Small intestine (tissue), 7 donors: ENCODE results near the gene C1QTNF6. TPM values are rescaled to one million over a fixed set of nuclear protein-coding genes. Genes with fewer than 3 reads are reported as not detected.

ENCODE experiments used
- DNase-seq, 2 donors: peaks; one replicate each; pipeline versions ENCODE4 v3.0.0 to v3.0.0-alpha.2; 2013
- FAIRE-seq: peaks from 2 replicates; lab custom pipeline; 2012; peaks lifted over from hg19 to GRCh38; lab: Jason Lieb, UNC
- H3K27ac ChIP-seq, 3 donors: one replicate each; pipeline ENCODE4 v1.5.1; 2013; ENCODE audit warnings: low read length in 2 of 3, mild to moderate bottlenecking in 2 of 3, control low read depth in 1 of 3, inconsistent platforms in 1 of 3, low read depth in 1 of 3, moderate library complexity in 1 of 3
- H3K27me3 ChIP-seq, 3 donors: one replicate each; pipeline ENCODE4 v1.6.1; 2013; ENCODE audit warnings: low read length in 3 of 3, inconsistent platforms in 1 of 3; ENCODE audit not compliant: control insufficient read depth in 3 of 3, insufficient read depth in 3 of 3
- H3K36me3 ChIP-seq, 3 donors: one replicate each; pipeline ENCODE4 v1.6.1; 2013; ENCODE audit warnings: low read length in 3 of 3, inconsistent platforms in 1 of 3, low read depth in 1 of 3, mild to moderate bottlenecking in 1 of 3, moderate library complexity in 1 of 3; ENCODE audit not compliant: control insufficient read depth in 3 of 3, insufficient read depth in 2 of 3
- H3K4me1 ChIP-seq, 3 donors: one replicate each; pipeline ENCODE4 v1.6.1; 2013; ENCODE audit warnings: low read length in 2 of 3, inconsistent platforms in 1 of 3, low read depth in 1 of 3, mild to moderate bottlenecking in 1 of 3, moderate library complexity in 1 of 3; ENCODE audit not compliant: control insufficient read depth in 3 of 3, insufficient read depth in 2 of 3
- H3K4me3 ChIP-seq, 3 donors: one replicate each; pipeline ENCODE4 v1.5.1; 2013; ENCODE audit warnings: low read length in 3 of 3, control low read depth in 1 of 3, inconsistent platforms in 1 of 3, low read depth in 1 of 3, mild to moderate bottlenecking in 1 of 3, moderate library complexity in 1 of 3
- H3K9me3 ChIP-seq, 2 donors: one replicate each; pipeline ENCODE4 v1.6.1; 2013; ENCODE audit warnings: low read depth in 1 of 2, low read length in 1 of 2; ENCODE audit not compliant: control insufficient read depth in 2 of 2, insufficient read depth in 1 of 2
- WGBS, 3 donors: extraction: QIAGEN DNeasy Blood & Tissue Kit; methylation state at CpG; one replicate each; pipeline ENCODE4 v1.1.7; 2013; 5-methylcytosine and 5-hydroxymethylcytosine counted together
- polyA plus RNA-seq, 4 donors: library from polyadenylated mRNA; stranded (reverse) in 3 of 4; unstranded in 1 of 4; fragments of 200-250 nt in 3 of 4; fragments of 120-200 nt in 1 of 4; gene quantifications; one replicate each; pipeline versions ENCODE4 v1.2.1 to v1.2.3, GENCODE V29; 2013
- donor health status: healthy with polysubstance abuse.
- donor health status: control.
- donor health status: control.
- donor health status: Bipolar disorder and iron deficiency.
- donor health status: healthy.

The C1QTNF6 gene
- polyA plus RNA-seq, 4 donors = 2.4 to 20.0 (median 3.1) TPM

GRCh38 chr22:37231406-37232139, 43.5 kb upstream of the C1QTNF6 start:
- Histone ChIP-seq H3K4me3 (no peak overlapping the region), H3K4me1 (no peaks in the 10 kb centered on the region), H3K9me3 (no peaks in the 10 kb centered on the region), H3K27ac (peak overlapping the region in 1 of 3 donors; percentile 7), H3K27me3 (no peaks in the 10 kb centered on the region), H3K36me3 (peaks cover 0 to 26% (median 0%) of the 10 kb centered on the region in 3 donors)
- DNase-seq = no peak
- FAIRE-seq = no peak
- WGBS, 3 donors = 75 to 78% (median 76%) methylated on average over 20 to 21 of the region's 21 CpGs

GRCh38 chr22:37230673-37231405, 42.8 kb upstream of the C1QTNF6 start:
- H3K27ac ChIP-seq = peak overlapping the region in 1 of 3 donors; percentile 78
- FAIRE-seq (no peak), DNase-seq (no peak)

GRCh38 chr22:37229805-37230672, 42.0 kb upstream of the C1QTNF6 start:
- Histone ChIP-seq H3K4me3 (no peak overlapping the region), H3K36me3 (peaks cover 0 to 31% (median 0%) of the 10 kb centered on the region in 3 donors), H3K9me3 (no peaks in the 10 kb centered on the region), H3K27ac (peak overlapping the region in 2 of 3 donors; percentile 69 to 95), H3K4me1 (no peaks in the 10 kb centered on the region), H3K27me3 (no peaks in the 10 kb centered on the region)
- FAIRE-seq (no peak), DNase-seq (peak in 1 of 2 donors; percentile 66)
- whole genome bisulfite sequencing, 3 donors = 59 to 66% (median 62%) methylated on average over 8 of the region's 8 CpGs

More at GRCh38 chr22:37230673-37231405, 42.8 kb upstream of the C1QTNF6 start:
- peaks cover 0 to 29% (median 0%) of the 10 kb centered on the region in 3 donors for H3K36me3 ChIP-seq
- H3K27me3 ChIP-seq = no peaks in the 10 kb centered on the region
- H3K4me3 ChIP-seq = no peak overlapping the region
- no peaks in the 10 kb centered on the region for H3K4me1 ChIP-seq
- WGBS, 3 donors = 53 to 66% (median 55%) methylated on average over 14 of the region's 14 CpGs
- no peaks in the 10 kb centered on the region for H3K9me3 ChIP-seq

DNA sequence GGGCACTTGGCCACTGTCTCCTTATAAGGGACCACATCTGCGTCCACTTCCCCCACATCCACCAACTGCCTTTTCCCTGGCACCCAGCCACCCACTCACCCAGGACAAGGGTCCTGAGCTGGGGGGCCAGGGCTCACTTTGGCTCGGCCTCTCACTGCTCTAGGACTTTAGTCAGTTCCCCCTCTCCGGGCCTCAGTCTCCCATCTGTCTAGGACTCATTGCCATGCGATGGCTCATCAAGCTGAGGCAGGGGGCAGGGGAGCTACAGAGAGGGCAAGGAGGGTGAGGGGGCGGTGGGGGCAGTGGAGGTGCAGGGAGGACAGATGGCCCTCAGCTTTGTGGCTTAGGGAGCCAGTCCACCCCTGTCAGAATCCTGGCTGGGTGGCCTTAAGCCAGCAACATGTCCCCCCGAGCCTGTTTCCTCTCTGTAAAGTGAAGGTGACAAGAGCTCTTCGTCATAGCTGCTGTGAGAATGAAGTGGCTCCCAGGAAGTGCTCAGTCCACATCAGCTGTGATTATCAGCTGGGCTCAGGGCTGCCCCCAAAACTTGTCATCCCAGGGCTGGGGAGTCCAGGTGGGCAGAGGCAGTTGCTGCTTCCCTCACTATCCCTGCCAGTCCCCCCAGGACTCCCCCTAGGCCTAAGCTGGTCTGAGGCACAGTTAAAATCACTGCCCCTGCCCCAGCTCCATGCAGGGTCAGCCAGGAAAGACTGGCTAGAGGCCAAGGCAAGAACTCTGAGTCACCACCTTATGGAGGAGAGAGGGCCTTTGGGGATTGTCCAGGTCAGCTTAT, 41.2 kb upstream of the C1QTNF6 start:
- 40 to 66% (median 59%) methylated on average over 7 of the region's 7 CpGs for WGBS, 3 donors
- Histone ChIP-seq H3K27ac (peak overlapping the region in 2 of 3 donors; percentile 69 to 95), H3K9me3 (no peaks in the 10 kb centered on the region), H3K36me3 (peaks cover 0 to 31% (median 0%) of the 10 kb centered on the region in 3 donors), H3K4me1 (no peaks in the 10 kb centered on the region), H3K27me3 (no peaks in the 10 kb centered on the region), H3K4me3 (no peak overlapping the region)
- FAIRE-seq (no peak), DNase-seq (no peak)

- no peak overlapping the region for H3K4me3 ChIP-seq
- H3K27me3 ChIP-seq = no peaks in the 10 kb centered on the region
- FAIRE-seq (no peak), DNase-seq (no peak)
- H3K27ac ChIP-seq = peak overlapping the region in 2 of 3 donors; percentile 69 to 95
- WGBS, 3 donors = 55 to 62% (median 56%) methylated on average over 20 of the region's 20 CpGs
- no peaks in the 10 kb centered on the region for H3K4me1 ChIP-seq
- no peaks in the 10 kb centered on the region for H3K9me3 ChIP-seq
- peaks cover 0 to 28% (median 0%) of the 10 kb centered on the region in 3 donors for H3K36me3 ChIP-seq
Measured at GRCh38 chr22:37228106-37229011, 40.3 kb upstream of the C1QTNF6 start.

- no peak for FAIRE-seq
- 84 to 91% (median 87%) methylated on average over 14 of the region's 14 CpGs for WGBS, 3 donors
Measured at GRCh38 chr22:37226514-37226913, 38.5 kb upstream of the C1QTNF6 start.

GRCh38 chr22:37226087-37226486, 38.0 kb upstream of the C1QTNF6 start:
- 88 to 92% (median 89%) methylated on average over 4 of the region's 4 CpGs for WGBS, 3 donors
- H3K9me3 ChIP-seq = peaks cover 0 to 4% of the 10 kb centered on the region in 2 donors
- no peaks in the 10 kb centered on the region for H3K4me1 ChIP-seq
- H3K27ac ChIP-seq = no peak overlapping the region
- no peaks in the 10 kb centered on the region for H3K27me3 ChIP-seq
- FAIRE-seq (no peak), DNase-seq (no peak)
- peaks cover 0 to 22% (median 0%) of the 10 kb centered on the region in 3 donors for H3K36me3 ChIP-seq
- no peak overlapping the region for H3K4me3 ChIP-seq

More at GRCh38 chr22:37226514-37226913, 38.5 kb upstream of the C1QTNF6 start:
- H3K9me3 ChIP-seq = peaks cover 0 to 4% of the 10 kb centered on the region in 2 donors
- no peak overlapping the region for H3K27ac ChIP-seq
- peaks cover 0 to 25% (median 0%) of the 10 kb centered on the region in 3 donors for H3K36me3 ChIP-seq
- DNase-seq = no peak
- H3K27me3 ChIP-seq = no peaks in the 10 kb centered on the region
- no peaks in the 10 kb centered on the region for H3K4me1 ChIP-seq
- H3K4me3 ChIP-seq = no peak overlapping the region
